Measurements from ENCODE around the gene ITGA2B. TPM values are rescaled to one million over a fixed set of nuclear protein-coding genes. Genes with fewer than 3 reads are reported as not detected.
A peak's percentile ranks its signal among the peaks of the same experiment; 100 is the strongest.

The ITGA2B gene
- total and polyA plus RNA-seq, 2 of the 13 experiments (the other 11 are each of a cell fraction or from before 2014, with no cell fraction given): 0.38 to 1.1 TPM

GRCh38 chr17:44350733-44351226, 38.7 kb downstream of the ITGA2B start (continued):
- TF ChIP-seq AKNA (CRISPR knock-in tag; IDR thresholded peaks at IDR 0.05; ENCODE audit: borderline replicate concordance) (no peak), ZNF331 (CRISPR knock-in tag; IDR thresholded peaks at IDR 0.05) (no peak), TAF1 (CRISPR knock-in tag; IDR thresholded peaks at IDR 0.05) (0 out of 2 replicates have a peak, but pooled peaks have one; percentile 24), ZBTB21 (CRISPR knock-in tag; IDR thresholded peaks at IDR 0.05) (no peak), ZNF205 (CRISPR knock-in tag; IDR thresholded peaks at IDR 0.05) (peak; percentile 55; the same call in 1 of the 2 replicates), CBX1 (IDR thresholded peaks at IDR 0.05; ENCODE audit: low read depth) (peak; percentile 37), ZBTB39 (CRISPR knock-in tag; IDR thresholded peaks at IDR 0.05) (no peak), ARID3A (IDR thresholded peaks at IDR 0.05; ENCODE audit: low read depth, low read length) (0 out of 2 replicates have a peak, but pooled peaks have one; percentile 18), ATAD3A (CRISPR knock-in tag; IDR thresholded peaks at IDR 0.05) (no peak), ZNF816 (CRISPR knock-in tag; IDR thresholded peaks at IDR 0.05; ENCODE audit: borderline replicate concordance) (no peak), SMC3 (IDR thresholded peaks at IDR 0.05; ENCODE audit: low read length) (peak; percentile 33; the same call in 1 of the 2 replicates), ZSCAN12 (CRISPR knock-in tag; IDR thresholded peaks at IDR 0.05) (no peak), ATF4 (CRISPR knock-in tag; IDR thresholded peaks at IDR 0.05) (no peak), NONO (IDR thresholded peaks at IDR 0.05) (no peak), NONO (CRISPR knock-in tag; conservative IDR thresholded peaks at IDR 0.05) (no peak), ZFY (CRISPR knock-in tag; IDR thresholded peaks at IDR 0.05) (0 out of 2 replicates have a peak, but pooled peaks have one; percentile 28), ZBTB7B (CRISPR knock-in tag; IDR thresholded peaks at IDR 0.05) (0 out of 2 replicates have a peak, but pooled peaks have one; percentile 37), ZNF431 (CRISPR knock-in tag; IDR thresholded peaks at IDR 0.05; ENCODE audit: borderline replicate concordance, low read depth) (no peak), TP53 (CRISPR knock-in tag; conservative IDR thresholded peaks at IDR 0.05) (no peak)
